Activated CD8-positive, alpha-beta T cell treated with anti-CD3 and anti-CD28 coated beads for 36 hours (primary cell): ENCODE data around the gene AHRR. TPM values are rescaled to one million over a fixed set of nuclear protein-coding genes. Genes with fewer than 3 reads are reported as not detected.

ENCODE experiments used
- ATAC-seq: fragments of 200-7000 bp; cut with Tn5 transposase; one replicate; pipeline ENCODE4 v1.10.0; 2021; ENCODE audit warnings: mild to moderate bottlenecking, moderate library complexity
- CTCF ChIA-PET: fragments of 350-600 bp; sonication (Branson Sonifier 250); formaldehyde crosslinking; loops from one replicate; lab custom pipeline; 2021; ENCODE audit warnings: antibody characterized with exemption; lab: Charles Lee
- POLR2A ChIA-PET: fragments of 350-600 bp; sonication (Branson Sonifier 250); formaldehyde crosslinking; loops from one replicate; lab custom pipeline; 2021; ENCODE audit warnings: antibody characterized with exemption; lab: Charles Lee
- DNase-seq: peaks from one replicate; pipeline ENCODE4 v3.0.0-alpha.2; 2020
- H3K27ac Mint-ChIP-seq: one replicate; pipeline ENCODE4 v1.8.0; 2021; ENCODE audit warnings: mild to moderate bottlenecking, mixed read lengths
- H3K27me3 Mint-ChIP-seq: one replicate; pipeline ENCODE4 v1.8.0; 2021; ENCODE audit warnings: mixed read lengths
- H3K36me3 Mint-ChIP-seq: one replicate; pipeline ENCODE4 v1.8.0; 2021; ENCODE audit warnings: low read depth, mixed read lengths
- H3K4me1 Mint-ChIP-seq: one replicate; pipeline ENCODE4 v1.8.0; 2021; ENCODE audit warnings: low read depth, mixed read lengths
- H3K4me3 Mint-ChIP-seq: one replicate; pipeline ENCODE4 v1.8.0; 2021; ENCODE audit warnings: mild to moderate bottlenecking, moderate library complexity, mixed read lengths
- H3K9me3 Mint-ChIP-seq: one replicate; pipeline ENCODE4 v1.8.0; 2021; ENCODE audit warnings: mixed read lengths
- intact Hi-C: fragments of 100-400 bp; cut with micrococcal nuclease; formaldehyde crosslinking; loops from one replicate; pipeline ENCODE4 v1.10.0; 2022
- total RNA-seq, 2 experiments: library from RNA; stranded (reverse); gene quantifications; one replicate each; pipeline ENCODE4 v1.2.3, GENCODE V29; 2021
- TF ChIP-seq, protein P1 (sequence below): fragments of 200-600 bp; IDR thresholded peaks from one replicate; pipeline ENCODE4 v1.8.0; 2022; ENCODE audit warnings: antibody characterized with exemption, mild to moderate bottlenecking

Gene AHRR
- total RNA-seq, 2 experiments from 2014 or later = 26.3 to 27.9 TPM

DNA sequence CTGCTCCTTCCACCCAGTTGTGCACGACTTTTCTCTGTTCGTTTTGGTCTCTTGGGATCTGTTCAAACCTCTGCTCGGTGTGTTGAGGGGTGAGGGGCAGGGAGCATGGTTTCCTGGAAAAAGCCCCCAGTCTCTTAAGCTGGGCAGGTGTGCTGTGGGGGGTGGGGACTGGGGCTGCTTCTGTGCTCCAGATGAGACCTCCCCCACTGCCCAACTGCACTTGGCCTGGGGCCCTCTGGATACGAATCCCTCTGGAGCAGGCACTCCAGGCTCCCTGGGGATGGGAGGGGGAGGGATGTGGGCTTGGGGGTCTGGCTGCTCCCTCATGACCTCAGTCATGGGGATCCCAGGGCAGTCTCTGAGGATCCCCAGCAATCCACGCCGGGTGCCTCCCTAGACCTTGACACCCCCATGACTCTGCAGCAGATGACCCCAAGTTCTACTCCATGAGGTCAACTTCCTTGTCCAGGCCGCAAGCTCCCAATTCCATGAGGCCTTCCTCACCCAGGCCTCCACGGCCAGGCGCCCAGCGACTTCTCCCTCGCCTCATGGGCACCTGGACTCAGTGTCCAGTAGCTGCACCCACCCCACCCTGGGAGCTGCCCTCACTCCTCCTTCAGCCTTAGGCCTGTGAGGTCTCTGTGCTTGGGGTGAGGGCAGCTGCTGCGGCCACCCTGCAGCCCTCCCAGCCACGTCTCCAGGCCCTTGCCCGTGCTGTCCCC, 5.9 kb upstream of the AHRR start:
- Mint-ChIP-seq H3K27ac (no peak overlapping the region), H3K9me3 (no peaks in the 10 kb centered on the region), H3K36me3 (peaks cover 5% of the 10 kb centered on the region), H3K27me3 (peaks cover 14% of the 10 kb centered on the region), H3K4me1 (peaks cover 18% of the 10 kb centered on the region), H3K4me3 (no peak overlapping the region)
- ATAC-seq (no peak), DNase-seq (no peak)
- CTCF ChIA-PET = interaction anchor here (1.6 to 3.5 kb wide), 5 partner anchors 34 to 130 kb away, joined by 4 to 55 read pairs (median 8); no protein-coding TSS in a partner anchor
- intact Hi-C loops = loop anchor here (5.0 kb wide), 1 partner anchor 117 kb away; no protein-coding TSS in a partner anchor
- TF ChIP-seq, protein P1, sequence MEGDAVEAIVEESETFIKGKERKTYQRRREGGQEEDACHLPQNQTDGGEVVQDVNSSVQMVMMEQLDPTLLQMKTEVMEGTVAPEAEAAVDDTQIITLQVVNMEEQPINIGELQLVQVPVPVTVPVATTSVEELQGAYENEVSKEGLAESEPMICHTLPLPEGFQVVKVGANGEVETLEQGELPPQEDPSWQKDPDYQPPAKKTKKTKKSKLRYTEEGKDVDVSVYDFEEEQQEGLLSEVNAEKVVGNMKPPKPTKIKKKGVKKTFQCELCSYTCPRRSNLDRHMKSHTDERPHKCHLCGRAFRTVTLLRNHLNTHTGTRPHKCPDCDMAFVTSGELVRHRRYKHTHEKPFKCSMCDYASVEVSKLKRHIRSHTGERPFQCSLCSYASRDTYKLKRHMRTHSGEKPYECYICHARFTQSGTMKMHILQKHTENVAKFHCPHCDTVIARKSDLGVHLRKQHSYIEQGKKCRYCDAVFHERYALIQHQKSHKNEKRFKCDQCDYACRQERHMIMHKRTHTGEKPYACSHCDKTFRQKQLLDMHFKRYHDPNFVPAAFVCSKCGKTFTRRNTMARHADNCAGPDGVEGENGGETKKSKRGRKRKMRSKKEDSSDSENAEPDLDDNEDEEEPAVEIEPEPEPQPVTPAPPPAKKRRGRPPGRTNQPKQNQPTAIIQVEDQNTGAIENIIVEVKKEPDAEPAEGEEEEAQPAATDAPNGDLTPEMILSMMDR = no peak
- POLR2A ChIA-PET = interaction anchor here (0.9 to 1.6 kb wide), 2 partner anchors 20 to 44 kb away, joined by 3 read pairs; partner anchors contain the start of gene PDCD6

DNA sequence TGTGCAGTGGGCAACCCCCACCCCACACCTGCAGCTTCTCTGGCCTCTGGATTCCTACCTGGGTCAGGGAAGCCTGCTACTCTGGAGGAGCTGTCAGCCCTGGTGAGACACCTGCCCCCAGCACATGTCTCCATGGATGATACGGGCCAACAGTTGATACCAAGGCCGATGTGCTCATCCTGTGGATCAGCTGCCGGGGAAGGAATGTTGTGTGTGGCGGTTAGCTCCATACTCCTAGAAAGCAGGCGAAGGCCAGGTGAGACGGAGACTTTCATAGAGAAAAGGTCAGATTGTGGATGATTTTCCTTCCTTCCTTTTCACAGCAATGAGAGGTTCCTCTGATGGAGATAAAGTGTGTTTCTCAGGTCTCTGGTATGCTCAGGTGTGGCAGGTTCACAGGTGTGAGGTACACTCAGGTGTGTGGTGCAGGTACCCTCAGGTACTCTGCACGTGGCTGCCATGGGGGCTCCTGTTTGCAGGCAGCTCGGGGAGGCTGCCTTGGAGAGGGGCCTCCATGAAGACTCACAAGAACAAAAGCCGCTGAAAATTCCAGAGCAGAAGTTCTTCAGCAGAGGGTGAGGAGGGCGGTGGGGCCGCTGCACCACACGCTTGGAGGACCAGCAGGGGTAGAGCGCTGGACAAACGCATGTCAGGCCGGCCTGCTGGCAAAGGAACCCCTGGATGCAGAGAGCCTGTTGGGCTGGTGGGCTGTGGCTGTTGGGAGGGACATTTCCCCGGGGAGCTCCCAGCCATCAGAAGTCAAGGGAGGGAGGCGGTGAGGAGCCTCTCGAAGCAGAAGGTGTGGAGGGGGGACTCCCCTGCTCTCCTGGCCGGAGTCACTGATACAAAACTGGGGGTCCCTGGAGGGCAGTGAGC, 5.1 kb upstream of the AHRR start:
- Mint-ChIP-seq H3K27me3 (peaks cover 17% of the 10 kb centered on the region), H3K9me3 (no peaks in the 10 kb centered on the region), H3K4me3 (no peak overlapping the region), H3K27ac (peak overlapping the region; percentile 67), H3K4me1 (peaks cover 17% of the 10 kb centered on the region), H3K36me3 (peaks cover 2% of the 10 kb centered on the region)
- TF ChIP-seq, protein P1 = no peak
- CTCF ChIA-PET = interaction anchor here (0.6 to 3.5 kb wide), 33 partner anchors 19 to 308 kb away, joined by 3 to 55 read pairs (median 4); partner anchors contain the start of gene LRRC14B
- intact Hi-C loops = loop anchor here (5.0 kb wide), 1 partner anchor 116 kb away; no protein-coding TSS in a partner anchor
- POLR2A ChIA-PET = interaction anchor here (0.9 to 1.6 kb wide), 6 partner anchors 19 to 156 kb away, joined by 3 to 4 read pairs (median 3); partner anchors contain the start of gene PDCD6
- ATAC-seq (no peak), DNase-seq (peak; percentile 8)

DNA sequence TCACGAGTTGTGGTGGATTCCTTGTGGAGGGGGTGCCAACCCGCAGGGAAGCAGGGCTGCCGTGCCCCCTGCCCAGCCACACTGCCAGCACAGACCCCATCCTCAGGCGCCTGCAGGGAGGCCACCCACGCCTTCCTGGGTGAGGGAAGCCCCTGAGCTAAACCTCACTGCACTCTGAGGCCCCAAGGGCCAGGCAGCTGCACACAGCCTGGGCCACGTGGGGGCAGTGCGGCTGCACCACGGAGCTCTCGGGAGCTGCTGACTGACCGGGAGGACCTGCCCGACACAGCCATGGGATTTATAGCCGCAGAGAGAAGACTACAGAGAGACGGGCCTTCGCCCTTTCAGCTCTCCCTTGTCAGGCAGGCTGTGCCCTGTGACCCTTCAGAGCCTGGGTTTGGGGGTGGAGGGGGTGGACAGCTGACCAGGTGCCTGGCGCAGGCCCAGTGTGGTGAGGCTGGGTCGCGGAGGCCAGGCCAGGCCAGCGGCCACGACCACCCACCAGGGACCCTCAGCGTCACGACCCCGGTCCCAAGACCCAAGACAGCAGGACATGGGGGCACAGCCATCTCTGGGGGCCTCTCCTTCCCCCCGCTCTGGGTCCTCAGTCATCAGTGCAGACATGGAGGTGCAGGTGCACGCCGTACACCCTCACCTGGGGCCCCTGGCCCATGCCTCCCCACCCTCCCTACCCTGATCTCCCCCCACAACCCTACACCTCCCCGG, 4.3 kb upstream of the AHRR start:
- CTCF ChIA-PET = interaction anchor here (0.6 to 3.5 kb wide), 33 partner anchors 18 to 307 kb away, joined by 3 to 55 read pairs (median 4); partner anchors contain the start of gene LRRC14B
- TF ChIP-seq, protein P1 = peak; percentile 86
- POLR2A ChIA-PET = interaction anchor here (0.9 to 1.6 kb wide), 6 partner anchors 18 to 156 kb away, joined by 3 to 4 read pairs (median 3); partner anchors contain the start of gene PDCD6
- DNase-seq (peak; percentile 83), ATAC-seq (peak; percentile 87)
- peaks cover 2% of the 10 kb centered on the region for H3K36me3 Mint-ChIP-seq
- no peak overlapping the region for H3K4me3 Mint-ChIP-seq
- peaks cover 17% of the 10 kb centered on the region for H3K27me3 Mint-ChIP-seq
- peak overlapping the region; percentile 67 for H3K27ac Mint-ChIP-seq
- intact Hi-C loops = loop anchor here (5.0 kb wide), 1 partner anchor 115 kb away; no protein-coding TSS in a partner anchor
- no peaks in the 10 kb centered on the region for H3K9me3 Mint-ChIP-seq
- peaks cover 16% of the 10 kb centered on the region for H3K4me1 Mint-ChIP-seq

DNA sequence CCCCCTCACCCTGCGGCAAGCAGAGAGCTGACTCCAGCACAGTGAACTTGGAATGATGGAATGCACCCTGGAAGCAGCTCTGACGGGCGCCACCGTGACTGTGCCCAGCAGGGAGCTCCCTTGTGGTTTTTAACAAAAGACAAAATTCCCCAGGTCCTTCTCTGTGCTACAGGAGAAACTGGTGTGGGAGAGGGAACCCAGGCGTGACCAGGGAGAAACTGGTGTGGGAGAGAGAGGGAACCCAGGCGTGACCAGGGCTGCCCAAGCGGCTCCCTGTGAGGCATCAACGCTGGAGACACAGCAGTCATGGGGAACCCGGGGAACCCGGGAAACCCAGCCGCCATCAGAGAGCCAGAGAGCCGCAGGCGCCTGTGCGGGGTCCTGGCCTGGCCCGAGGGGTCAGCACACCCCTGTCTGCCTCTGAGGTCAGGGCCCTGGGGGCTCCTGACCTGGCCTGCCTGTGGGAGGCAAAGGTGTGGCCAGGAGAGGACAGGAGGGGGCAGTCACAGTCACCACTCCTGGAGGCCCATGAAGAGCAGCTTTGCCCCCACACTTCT, 3.1 kb upstream of the AHRR start:
- peaks cover 5% of the 10 kb centered on the region for H3K36me3 Mint-ChIP-seq
- no peak overlapping the region for H3K4me3 Mint-ChIP-seq
- H3K4me1 Mint-ChIP-seq = peaks cover 21% of the 10 kb centered on the region
- no peak overlapping the region for H3K27ac Mint-ChIP-seq
- ChIA-PET POLR2A (interaction anchor here (1.3 kb wide), 1 partner anchor 50 kb away, joined by 4 read pairs; no protein-coding TSS in a partner anchor), CTCF (interaction anchor here (1.2 kb wide), 2 partner anchors 107 to 113 kb away, joined by 3 to 5 read pairs; no protein-coding TSS in a partner anchor)
- TF ChIP-seq, protein P1 = peak; percentile 35
- ATAC-seq (no peak), DNase-seq (peak; percentile 17)
- H3K27me3 Mint-ChIP-seq = peaks cover 20% of the 10 kb centered on the region
- no peaks in the 10 kb centered on the region for H3K9me3 Mint-ChIP-seq
- intact Hi-C loops = loop anchor here (5.0 kb wide), 1 partner anchor 114 kb away; no protein-coding TSS in a partner anchor
